GM21515 (cell line): ENCODE measurements around the gene NMNAT3.

Experiments
- ATAC-seq: cut with Tn5 transposase; IDR thresholded peaks from one replicate; pipeline ENCODE4 v1.9.1; 2021; ENCODE audit not compliant: unreplicated experiment

The NMNAT3 gene

GRCh38 chr3:139677388-139678155 is at the start of gene NMNAT3:
NMNAT3 (minus strand) TSS chr3:139677972; CDS start chr3:139627724, 50,248 bp downstream.
- ATAC-seq = peak; percentile 99

- no peak for ATAC-seq
Measured at GRCh38 chr3:139721370-139721769, 43.6 kb upstream of the NMNAT3 start.

GRCh38 chr3:139718415-139718814 is 40.6 kb upstream of the NMNAT3 start:
- no peak for ATAC-seq

GRCh38 chr3:139716908-139717485 is 39.2 kb upstream of the NMNAT3 start:
- no peak for ATAC-seq

GRCh38 chr3:139715743-139716360 is 38.1 kb upstream of the NMNAT3 start:
- no peak for ATAC-seq

- ATAC-seq = no peak
Measured at GRCh38 chr3:139715166-139715565, 37.4 kb upstream of the NMNAT3 start.

GRCh38 chr3:139710212-139710611 is 32.4 kb upstream of the NMNAT3 start:
- ATAC-seq = no peak

- ATAC-seq = no peak
Measured at GRCh38 chr3:139705631-139706030, 27.9 kb upstream of the NMNAT3 start.

- no peak for ATAC-seq
Measured at GRCh38 chr3:139696314-139696604, 18.5 kb upstream of the NMNAT3 start.

- ATAC-seq = no peak
Measured at GRCh38 chr3:139695426-139696313, 17.9 kb upstream of the NMNAT3 start.

- ATAC-seq = no peak
Measured at GRCh38 chr3:139695007-139695406, 17.2 kb upstream of the NMNAT3 start.

- no peak for ATAC-seq
Measured at GRCh38 chr3:139694542-139694941, 16.8 kb upstream of the NMNAT3 start.

- ATAC-seq = no peak
Measured at GRCh38 chr3:139691619-139692018, 13.8 kb upstream of the NMNAT3 start.

GRCh38 chr3:139689708-139690228 is 12.0 kb upstream of the NMNAT3 start:
- no peak for ATAC-seq

- ATAC-seq = no peak
Measured at GRCh38 chr3:139689122-139689521, 11.3 kb upstream of the NMNAT3 start.

- no peak for ATAC-seq
Measured at GRCh38 chr3:139687431-139687830, 9.7 kb upstream of the NMNAT3 start.

- ATAC-seq = no peak
Measured at GRCh38 chr3:139686624-139687023, 8.9 kb upstream of the NMNAT3 start.

GRCh38 chr3:139686206-139686605 is 8.4 kb upstream of the NMNAT3 start:
- no peak for ATAC-seq

- ATAC-seq = no peak
Measured at GRCh38 chr3:139679220-139679775, 1.5 kb upstream of the NMNAT3 start.

- ATAC-seq = peak; percentile 3
Measured at GRCh38 chr3:139676632-139677387, 962 bp downstream of the NMNAT3 start.
